M059J (cell line): Measurements from ENCODE around the gene FXN. TPM values are rescaled to one million over a fixed set of nuclear protein-coding genes. Genes with fewer than 3 reads are reported as not detected.
A peak's percentile ranks its signal among the peaks of the same experiment; 100 is the strongest.
"Not testable (repeated sequence)": the region's sequence is repeated elsewhere in the genome, so short reads cannot be mapped to it uniquely, and the experiment has no call there.

Experiments used
- DNase-seq: peaks from one replicate; pipeline ENCODE4 v3.0.0-alpha.2; 2012; ENCODE audit warnings: low read depth
- total RNA-seq: library from RNA; depleted of rRNA; stranded (reverse); fragments of >200 nt; shearing (Covaris generic); gene quantifications from 2 replicates; pipeline ENCODE4 v1.2.3, GENCODE V29; 2014; rRNA removed

Gene FXN
- total RNA-seq: 6.3 and 7.4 TPM in 2 replicates

DNA sequence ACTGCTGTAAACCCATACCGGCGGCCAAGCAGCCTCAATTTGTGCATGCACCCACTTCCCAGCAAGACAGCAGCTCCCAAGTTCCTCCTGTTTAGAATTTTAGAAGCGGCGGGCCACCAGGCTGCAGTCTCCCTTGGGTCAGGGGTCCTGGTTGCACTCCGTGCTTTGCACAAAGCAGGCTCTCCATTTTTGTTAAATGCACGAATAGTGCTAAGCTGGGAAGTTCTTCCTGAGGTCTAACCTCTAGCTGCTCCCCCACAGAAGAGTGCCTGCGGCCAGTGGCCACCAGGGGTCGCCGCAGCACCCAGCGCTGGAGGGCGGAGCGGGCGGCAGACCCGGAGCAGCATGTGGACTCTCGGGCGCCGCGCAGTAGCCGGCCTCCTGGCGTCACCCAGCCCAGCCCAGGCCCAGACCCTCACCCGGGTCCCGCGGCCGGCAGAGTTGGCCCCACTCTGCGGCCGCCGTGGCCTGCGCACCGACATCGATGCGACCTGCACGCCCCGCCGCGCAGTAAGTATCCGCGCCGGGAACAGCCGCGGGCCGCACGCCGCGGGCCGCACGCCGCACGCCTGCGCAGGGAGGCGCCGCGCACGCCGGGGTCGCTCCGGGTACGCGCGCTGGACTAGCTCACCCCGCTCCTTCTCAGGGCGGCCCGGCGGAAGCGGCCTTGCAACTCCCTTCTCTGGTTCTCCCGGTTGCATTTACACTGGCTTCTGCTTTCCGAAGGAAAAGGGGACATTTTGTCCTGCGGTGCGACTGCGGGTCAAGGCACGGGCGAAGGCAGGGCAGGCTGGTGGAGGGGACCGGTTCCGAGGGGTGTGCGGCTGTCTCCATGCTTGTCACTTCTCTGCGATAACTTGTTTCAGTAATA is at the start of gene FXN:
FXN (plus strand) TSS at position 315 of the 871 bp plus-strand sequence; CDS start at position 346, 31 bp downstream.
- DNase-seq: peak; percentile 73

- DNase-seq: not testable (repeated sequence)
Observed at GRCh38 chr9:68986949-68987348, 48.6 kb upstream of the FXN start.

- DNase-seq: no peak
Observed at GRCh38 chr9:68991457-68991856, 44.1 kb upstream of the FXN start.

DNA sequence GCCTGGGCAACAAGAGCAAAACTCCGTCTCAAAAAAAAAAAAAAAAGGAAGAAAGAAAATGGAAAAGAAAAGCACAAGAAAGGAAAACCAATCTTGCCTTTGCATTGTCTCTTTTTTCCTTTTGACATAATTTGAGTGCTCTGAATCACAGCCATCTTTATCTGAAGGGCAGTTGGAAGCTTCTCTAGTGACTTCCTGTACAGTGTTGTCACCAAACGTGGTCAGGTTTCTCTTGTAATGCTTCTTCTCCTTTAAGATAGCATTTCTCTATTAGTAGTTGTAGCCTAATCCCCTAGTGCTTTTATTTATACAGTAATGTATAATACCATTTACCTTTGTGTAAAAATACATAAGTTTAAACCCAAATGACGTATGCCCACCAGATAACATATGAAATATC is 39.8 kb upstream of the FXN start:
- no peak for DNase-seq

GRCh38 chr9:68996462-68996861 is 39.1 kb upstream of the FXN start:
- no peak for DNase-seq

- no peak for DNase-seq
Observed at GRCh38 chr9:68997666-68998065, 37.9 kb upstream of the FXN start.

- DNase-seq: no peak
Observed at GRCh38 chr9:68998385-68998784, 37.2 kb upstream of the FXN start.

- no peak for DNase-seq
Observed at GRCh38 chr9:68998812-68999211, 36.7 kb upstream of the FXN start.

- DNase-seq: peak; percentile 65
Observed at GRCh38 chr9:68999393-69000105, 36.0 kb upstream of the FXN start.

DNA sequence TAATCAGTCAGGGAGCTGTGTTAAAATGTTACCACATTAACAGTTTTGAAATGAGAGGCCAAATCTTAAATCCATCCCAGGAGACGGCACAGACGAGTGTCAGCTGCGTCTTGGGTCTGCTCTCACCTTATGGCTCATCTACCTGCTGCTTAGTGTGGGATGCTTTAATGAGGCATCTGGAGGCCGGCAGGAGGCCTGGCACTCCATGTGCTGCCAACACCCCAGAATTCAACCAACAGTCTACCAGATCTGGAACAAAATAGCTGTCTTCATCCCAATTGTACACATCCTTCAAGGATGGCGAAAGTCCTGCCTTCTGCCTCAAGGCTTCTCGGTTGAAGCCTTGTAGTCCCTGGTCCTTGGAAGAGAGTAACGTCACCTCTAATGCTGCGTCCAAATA is 33.6 kb upstream of the FXN start:
- no peak for DNase-seq

DNA sequence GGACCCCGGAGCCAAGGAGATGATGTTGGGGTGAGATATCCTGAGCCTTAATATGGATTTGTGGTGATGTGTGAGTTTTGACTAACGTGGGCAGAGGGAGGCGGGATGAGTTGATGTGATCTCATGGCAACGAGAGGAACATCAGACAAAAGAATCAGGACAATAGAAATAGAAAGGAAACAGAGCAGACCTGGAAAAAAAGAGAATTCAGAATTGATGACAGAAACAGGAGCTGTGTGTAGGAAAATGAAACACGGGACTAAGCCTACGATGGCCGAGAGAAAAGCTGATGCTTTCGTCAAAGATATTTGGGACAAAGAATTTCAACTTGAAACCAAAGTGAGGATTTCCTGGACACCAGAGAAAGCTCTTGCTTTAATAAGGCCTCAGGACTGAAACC is 32.5 kb upstream of the FXN start:
- DNase-seq: no peak

DNA sequence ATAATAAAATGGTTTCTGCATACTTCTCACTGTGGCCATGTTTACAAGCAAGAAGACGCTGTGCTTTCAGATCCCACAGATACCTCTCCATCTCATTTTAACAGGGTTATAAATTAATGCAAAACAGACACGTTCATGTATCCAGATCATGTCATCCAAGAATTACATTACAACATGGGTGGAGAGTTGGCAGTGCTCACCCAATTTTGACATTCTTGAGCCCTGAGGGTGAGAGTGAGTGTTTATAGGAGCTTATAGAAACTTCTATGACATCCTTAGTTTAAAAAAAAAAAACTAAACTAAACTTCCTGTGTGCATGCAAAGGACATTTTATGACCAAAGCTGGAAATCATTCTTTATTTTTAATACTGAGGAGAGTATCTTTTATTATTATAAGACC is 30.7 kb upstream of the FXN start:
- DNase-seq: no peak

DNA sequence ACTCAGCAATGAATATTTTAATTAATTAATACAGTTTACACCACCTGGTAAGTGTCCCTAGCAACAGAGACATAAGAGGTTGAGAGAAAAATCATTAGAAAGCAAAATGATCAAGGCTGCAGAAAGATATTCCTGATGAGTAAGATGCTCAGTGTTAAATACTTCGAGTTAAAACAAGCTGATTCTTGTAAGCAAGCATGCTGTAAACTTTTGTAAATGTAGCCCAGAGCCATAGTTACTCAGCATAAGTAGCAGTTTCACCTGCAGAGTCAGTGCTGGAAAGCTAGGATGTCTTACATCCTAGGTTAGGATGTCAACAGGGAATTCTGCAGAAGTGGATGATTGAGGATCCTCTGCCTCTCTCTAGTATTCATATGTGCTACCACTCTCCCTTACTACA is 25.8 kb upstream of the FXN start:
- no peak for DNase-seq

- no peak for DNase-seq
Observed at GRCh38 chr9:69012696-69013381, 22.7 kb upstream of the FXN start.

DNA sequence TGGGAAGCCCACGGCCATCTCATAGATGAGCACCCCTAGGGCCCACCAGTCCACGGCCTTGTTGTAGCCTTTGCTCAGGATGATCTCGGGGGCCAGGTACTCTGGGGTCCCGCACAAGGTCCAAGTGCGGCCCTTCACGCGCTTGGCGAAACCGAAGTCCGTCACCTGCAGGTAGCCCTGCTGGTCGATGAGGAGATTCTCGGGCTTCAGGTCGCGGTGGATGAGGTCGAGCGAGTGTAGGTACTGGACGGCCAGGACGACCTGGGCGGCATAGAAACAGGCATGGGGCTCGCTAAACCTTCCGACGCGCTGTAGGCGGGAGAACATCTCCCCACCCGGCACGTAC is 22.2 kb upstream of the FXN start:
- DNase-seq: no peak

DNA sequence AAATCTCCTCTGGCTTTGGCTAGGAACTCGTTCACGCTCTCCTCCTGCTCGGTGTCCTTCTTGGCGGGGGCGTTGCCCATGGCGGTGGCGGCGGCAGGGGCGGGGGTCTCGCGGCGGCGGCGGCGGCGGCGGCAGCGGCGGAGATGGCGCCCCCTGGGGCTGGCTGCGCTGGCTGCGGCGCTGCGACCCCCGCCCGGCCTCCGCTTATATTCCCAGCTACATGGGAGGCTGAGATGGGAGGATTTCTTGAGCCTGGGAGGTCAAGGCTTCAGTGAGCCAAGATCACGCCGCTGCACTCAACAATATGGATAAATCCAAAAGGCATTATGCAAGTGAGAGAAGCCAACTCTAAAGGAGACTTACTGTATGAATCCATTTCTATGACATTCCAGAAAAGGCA is 21.5 kb upstream of the FXN start, which contains the start of gene PRKACG:
PRKACG (minus strand) TSS at position 101 of the 400 bp plus-strand sequence; CDS start at position 80, 21 bp downstream.
- no peak for DNase-seq

GRCh38 chr9:69016191-69017096 is 19.1 kb upstream of the FXN start:
- no peak for DNase-seq

DNA sequence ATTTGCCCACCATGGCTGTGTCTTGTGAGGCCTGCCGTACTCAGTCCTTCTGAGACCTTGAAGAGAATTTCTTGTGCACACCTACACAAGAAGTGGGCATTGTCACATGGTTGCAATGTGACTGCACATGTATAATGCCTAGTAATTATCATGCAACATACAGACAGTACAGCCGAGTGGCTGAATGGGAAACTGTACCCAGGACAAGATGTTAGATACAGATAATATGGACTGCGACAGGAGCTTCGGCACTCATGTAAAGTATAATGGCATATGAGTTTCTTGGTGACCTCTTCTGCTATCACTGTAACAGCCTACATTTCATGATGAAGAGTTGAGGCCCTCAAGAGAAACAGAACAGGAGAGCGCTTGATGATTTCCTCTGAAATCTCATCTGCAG is 16.8 kb upstream of the FXN start:
- no peak for DNase-seq

DNA sequence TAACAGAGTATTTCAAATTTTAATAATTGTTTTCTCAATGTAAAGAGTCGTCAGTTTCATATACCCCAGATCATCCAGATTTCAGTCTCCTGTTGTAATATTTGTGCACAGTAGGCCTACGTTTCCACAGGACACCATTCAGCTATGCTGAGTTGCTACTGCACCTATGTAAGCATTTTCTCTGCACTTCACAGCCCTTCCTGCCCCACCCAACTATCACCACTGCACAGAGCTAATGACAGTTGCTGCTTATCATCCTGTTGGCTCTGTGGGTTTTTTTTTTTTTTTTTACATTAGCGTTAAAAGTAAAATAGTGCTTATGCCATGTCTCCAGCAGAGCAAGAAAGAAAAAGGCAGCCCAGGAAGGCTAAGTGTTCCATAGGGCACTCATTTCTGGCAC is 15.7 kb upstream of the FXN start:
- DNase-seq: no peak

GRCh38 chr9:69020301-69021145 is 15.0 kb upstream of the FXN start:
- DNase-seq: no peak
